Activated CD8-positive, alpha-beta memory T cell treated with anti-CD3 and anti-CD28 coated beads, Interleukin-2, amount 50 U/mL, for 24 hours (primary cell): ENCODE data around the gene RSPO1.

Source experiments
- DNase-seq: peaks from one replicate; pipeline ENCODE4 v3.0.0-alpha.2; 2020; ENCODE audit errors: extremely low read depth

RSPO1 gene

DNA sequence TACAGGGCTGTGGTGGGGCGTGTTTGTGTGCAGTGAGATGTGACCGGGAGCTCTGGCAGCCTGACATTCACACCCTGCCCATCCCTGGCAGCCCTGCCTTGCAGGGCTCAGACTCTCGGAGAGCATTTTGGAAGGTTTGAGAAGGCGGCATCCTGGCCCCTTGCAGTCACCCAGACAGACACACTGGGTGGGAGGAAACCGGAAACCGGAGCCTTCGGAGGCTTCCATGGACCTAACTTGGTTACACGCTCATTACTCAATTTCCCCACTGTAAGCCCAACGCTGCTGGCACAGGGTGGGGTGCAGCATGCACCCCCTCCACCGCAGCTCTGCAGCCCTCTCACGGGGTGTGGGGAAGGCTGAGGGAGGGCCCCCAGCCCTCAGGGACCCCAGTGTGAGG, 22.2 kb upstream of the RSPO1 start:
- no peak for DNase-seq

DNA sequence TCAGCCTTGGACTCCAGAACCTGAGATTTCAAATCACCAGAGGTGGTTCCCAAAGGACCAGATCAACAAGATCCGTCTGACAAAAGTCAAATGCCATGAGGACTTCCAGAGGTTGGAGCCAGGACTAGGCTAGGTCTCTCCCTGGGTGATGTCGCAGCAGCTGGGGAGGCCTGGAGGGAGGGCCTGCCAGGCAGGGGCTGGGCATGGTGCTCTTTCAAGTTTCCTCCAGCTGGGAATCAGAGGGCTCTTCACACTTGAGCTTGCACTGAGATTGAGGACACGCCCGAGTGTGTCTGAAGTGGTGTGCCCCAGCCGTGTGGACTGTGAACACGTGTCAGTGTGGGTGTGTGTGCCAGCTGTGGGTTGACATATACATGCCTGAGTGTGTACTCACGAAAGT, 21.3 kb upstream of the RSPO1 start:
- no peak for DNase-seq

DNA sequence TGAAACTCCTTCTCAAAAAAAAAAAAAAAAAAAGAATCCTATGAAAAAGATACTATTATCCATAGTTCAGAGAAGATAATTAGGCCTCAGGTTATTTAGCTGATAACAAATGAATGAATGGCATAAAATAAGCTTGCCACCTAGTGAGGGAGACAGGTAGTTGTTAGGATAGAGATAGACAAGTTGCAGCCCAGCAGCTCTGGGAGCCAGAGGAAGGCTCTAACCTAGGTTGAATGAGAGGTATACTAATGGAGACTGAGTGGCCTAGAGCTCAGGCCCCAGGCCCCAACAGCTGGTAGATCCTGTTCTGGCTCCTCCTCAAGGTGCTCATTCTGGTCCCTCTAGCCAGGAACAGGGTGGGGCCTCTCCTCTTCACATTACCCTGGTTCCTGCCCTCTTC, 20.6 kb upstream of the RSPO1 start:
- no peak for DNase-seq

DNA sequence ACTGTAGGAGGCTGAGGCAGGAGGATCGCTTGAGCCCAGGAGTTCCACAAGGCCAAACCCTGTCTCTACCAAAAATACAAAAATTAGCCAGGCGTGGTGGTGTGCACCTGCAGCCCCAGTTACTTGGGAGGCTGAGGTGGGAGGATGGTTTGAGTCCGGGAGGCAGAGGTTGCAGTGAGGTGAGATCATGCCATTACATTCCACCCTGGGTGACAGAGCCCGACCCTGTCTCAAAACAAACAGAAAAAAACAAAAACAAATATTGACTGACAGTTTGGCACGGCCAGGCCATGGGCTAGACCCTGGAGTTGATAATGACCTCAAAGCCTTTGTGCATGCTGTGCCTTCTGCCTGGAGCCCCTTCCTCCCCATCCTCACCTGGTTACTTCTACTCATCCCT, 19.2 kb upstream of the RSPO1 start:
- no peak for DNase-seq

DNA sequence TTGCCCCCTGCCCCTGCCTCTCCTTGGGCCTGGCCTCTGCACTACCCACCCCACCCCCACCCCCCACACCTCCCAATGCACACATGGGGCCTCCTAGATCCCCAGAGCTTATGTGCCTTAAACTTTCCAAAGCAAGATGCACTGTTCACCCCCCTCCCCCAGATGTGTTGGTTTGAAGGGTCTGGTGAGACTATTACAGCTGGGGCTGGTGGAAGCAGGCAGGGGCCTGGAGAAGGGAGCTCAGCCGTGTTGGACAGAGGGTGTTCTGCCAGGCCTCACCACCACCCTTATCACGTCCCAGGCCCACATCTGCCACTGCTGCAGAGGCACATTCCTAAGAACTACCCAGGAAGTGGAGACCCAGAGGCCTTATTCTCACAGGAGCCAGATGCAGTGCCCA, 18.3 kb upstream of the RSPO1 start:
- DNase-seq = no peak

DNA sequence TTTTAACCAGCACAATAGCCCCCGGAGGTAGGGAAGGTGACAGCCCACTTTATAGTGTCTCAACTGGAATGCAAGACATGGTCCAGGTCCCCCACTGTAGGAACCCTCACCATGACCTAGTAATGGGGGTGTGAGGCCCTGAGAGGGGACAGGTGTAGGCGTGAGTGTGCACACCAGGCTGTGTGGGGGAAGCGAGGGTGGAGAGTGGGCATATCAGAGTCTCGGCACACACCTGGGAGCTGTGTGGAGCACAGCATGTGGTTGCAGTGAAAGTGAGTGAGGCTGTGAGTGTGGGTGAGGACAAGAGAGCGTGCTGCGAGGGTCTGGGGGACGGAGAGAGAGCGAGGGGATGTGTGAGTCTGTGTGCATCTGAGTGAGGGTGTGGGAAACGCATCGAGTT, 17.1 kb upstream of the RSPO1 start:
- DNase-seq = no peak

DNA sequence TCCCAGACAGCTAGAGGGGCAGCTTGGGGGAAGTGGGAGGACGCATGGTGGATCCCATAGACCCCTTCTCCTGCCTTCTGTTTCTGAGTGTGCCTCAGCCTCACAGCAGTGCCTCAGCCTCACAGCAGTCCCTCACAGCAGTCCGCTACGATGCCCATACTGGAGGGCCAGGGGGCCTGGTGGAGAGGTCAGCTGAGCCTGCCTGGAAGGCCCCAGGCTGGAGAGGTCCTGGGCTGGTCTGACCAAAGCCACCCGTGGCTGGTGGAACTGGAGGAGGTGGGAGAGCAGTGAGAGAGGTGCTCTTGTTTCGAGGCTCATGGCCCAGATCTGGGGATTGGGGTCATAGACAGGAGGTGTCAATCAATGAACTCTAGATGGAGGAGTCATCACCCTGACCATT, 16.0 kb upstream of the RSPO1 start:
- DNase-seq = no peak

DNA sequence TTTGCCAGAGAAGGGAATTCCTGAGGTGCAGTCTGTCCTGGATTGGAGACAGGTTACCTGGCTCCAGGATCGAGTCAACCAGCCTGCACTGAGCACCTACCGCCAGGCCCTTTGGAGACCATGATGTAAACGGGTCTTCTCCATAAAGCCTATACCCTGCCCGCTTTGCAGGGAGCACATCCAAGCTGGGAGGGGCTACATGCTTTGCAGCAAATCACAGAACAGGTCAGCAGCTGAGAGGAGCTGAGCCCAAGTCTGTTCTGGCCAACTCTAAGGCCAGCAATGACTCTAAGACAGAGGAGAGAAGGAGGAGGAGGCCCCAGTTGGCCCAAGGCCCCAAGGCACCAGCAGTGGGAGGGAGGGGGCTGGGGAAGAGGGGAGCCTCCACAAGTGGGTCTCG, 15.5 kb upstream of the RSPO1 start:
- no peak for DNase-seq

DNA sequence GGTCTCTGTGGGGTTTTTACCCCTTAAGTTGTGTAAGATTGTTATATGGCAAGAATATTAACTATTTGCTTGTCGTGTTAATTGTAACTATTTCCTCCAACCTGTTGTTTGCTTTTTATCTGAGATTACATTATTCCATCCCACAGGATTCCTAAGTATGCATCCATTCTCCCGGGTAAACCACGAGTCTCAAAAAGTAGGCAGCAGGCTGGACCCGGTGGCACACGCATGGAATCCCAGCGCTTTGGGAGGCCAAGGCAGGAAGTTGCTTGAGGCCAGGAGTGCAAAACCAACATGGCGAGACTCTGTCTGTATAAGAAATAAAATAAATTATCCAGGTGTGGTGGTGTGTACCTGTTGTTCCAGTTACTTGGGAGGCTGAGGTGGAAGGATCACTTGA, 12.6 kb upstream of the RSPO1 start:
- DNase-seq = no peak

DNA sequence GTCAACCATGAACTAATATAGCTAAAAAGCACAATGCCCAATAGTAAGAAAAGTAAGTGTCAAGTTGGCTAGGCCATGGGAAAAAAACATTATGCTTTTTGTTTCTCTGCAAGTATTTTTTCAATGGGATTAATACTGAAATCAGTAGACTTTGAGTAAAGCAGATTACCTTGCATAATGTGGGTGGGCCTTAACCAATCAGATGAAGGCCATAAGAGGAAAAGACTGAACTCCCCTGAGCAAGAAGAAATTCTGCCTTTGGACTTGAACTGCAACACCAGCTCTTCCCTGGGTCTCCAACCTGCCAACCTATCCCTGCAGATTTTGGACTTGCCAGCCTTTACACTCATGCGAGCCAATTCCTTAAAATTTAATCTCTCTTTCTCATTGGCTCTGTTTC, 6.4 kb upstream of the RSPO1 start:
- DNase-seq = no peak

DNA sequence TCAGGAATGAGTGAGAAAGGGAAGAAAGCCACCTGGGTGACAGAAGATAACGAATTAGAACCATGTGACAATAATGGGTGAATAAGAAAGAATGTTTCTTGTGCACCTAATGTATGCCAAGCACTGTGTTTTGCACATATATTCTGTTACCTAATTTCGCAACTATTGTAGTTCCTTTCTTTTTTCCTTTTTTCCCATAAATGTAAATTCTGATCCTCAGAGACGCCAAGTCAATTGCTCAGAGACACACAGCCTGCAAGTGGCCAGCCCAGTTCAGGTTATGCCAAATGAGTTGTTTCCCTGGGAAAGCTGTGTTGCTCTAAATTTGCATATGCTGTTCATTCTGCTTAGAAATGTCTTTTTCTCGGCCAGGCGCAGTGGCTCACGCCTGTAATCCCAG, 1.7 kb upstream of the RSPO1 start:
- DNase-seq = no peak

DNA sequence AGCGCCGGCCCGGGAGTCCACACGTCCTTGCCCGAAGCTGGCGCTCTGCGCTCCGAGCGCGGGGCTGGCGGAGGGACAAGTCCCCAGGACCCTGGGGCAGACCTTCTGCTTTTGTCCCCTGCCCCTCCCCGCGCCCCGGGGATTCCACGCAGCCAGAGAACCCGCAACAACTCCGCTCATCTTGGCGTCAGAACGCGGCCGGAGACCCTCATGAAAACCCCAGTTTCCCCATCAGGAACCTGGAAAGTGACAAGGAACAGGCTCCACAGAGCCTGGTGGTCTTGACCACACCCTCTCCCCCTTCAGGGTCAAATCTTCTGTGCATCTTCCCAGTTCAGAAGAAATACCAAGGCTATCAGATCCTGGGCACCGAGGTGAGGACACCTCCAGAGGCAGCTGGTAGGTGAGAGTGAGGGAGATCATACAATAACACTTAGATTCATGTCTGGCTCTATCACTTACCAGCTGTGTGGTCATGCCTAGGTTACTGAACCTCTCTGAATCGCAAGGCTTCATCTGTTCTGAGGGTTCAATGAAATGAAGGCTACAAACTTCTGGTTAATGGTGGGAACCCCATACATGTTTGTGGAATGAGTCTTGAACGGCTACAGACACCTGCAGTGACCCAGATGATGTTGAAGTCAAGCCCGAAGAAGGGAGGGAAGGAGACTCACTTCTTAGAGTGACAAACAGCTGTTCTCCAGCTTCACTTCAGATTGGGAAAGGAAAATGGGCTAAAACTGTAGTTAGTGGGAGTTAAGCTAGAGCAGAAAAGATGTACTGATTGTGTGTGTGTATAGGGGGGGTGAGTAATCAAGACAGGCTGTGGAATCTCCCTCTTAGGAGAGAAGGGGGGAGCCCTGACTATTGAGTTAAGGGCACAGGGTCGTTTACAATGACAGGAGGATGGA, 555 bp upstream of the RSPO1 start:
- DNase-seq = no peak

DNA sequence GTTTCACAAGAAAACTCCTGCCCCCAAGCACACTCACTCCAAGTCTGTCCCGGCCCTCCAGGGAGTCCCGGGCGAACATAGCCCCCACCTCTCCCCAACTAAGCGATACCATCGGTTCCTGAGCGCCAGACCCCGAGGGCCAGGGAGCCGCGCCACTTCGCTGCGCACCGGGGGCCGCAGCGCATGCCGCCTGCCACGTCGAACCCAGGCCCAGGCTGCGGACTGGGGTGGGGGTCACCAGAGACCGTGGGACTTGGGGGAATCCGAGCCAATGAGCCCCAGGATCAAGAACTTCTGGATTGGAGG, 801 bp downstream of the RSPO1 start:
- DNase-seq = no peak

DNA sequence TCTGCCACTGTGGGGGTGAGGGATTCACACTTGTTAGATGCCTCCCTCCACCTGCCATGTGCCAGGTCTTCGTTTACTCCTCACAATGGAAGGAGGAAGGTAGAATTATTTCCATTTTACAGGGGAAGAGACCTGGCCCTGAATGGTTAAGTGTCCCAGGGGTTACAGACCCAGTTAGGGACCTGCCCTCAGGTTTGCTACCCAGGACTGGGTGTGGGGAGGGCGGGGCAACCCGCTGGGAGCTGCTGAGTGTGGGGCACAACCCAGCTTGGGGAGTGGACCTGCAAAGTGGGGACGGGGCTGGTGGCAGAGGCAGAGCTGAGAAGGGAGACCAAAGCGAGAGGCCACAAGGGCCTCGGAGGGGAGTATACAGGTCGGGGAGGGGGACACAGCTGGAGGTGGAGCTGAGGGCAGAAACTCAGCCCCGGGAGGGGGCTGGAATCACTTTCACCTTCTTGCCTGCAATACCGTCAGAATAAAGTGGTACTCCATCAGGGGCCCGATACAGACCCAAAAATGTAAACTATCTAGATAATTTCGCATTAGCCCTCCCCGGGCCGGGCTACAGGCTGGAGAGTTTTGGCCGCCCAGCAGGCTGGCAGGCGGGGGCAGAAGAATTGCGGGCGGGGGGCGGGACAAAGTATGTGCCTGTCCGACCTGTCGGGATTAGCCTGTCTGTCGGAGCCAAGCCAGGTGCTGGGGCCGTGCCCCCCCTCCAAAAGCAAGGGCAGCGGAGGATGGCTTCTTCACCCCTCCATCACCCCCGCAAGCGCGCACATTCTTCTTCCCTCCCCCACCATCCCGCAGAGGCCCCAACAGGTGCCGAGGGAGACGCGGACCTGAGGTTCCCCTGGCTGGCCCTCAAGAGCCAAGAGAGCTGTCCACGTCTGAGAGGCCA, 1.4 kb downstream of the RSPO1 start:
- DNase-seq = no peak

DNA sequence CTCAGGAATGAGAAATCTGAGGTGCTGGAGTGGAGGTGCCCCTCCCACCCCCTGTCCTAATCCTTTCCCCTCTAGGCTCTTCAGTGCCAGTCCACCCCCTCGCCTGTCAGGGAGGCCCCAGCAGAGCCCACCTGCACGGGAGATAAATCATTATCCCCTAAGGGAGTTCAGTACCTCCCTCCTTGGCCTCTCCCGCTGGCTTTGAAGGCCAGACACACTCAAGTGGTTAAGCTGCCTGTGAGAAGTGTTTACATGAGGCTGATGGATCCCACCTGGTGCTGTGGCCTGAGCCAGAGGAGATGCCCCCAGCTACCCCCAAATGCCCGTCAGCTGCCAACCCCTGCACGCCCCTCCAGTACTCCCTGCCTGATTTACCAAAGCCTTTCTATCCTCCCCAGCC, 3.7 kb downstream of the RSPO1 start:
- no peak for DNase-seq

DNA sequence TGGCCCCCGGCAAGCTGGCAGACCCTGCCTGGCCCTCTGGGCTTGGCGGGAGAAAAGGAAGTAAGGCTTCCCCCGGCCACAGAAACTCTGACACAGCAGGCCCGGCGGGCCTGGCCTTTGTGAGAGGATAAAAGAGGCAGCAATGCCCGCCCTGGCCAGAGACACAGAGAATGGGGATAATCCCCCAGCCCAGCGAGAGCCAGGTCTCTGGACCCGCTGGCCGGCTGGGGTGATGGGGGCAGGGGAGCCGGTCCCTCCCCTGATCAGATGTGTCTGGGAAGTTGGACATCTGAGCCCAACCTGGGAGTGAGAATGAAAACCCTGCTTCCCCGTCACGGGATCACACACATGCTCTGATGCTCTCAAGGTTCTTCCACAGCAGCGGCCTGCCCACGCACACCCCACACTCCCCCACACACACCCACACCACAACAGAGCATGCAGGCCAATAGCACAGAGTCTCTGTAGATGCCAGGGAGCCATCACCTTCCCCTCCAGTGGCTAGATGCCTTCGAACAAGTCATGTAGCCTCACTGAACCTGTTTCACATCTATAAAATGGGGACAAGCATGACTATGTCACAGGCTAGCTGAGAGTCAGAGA, 4.2 kb downstream of the RSPO1 start:
- no peak for DNase-seq

DNA sequence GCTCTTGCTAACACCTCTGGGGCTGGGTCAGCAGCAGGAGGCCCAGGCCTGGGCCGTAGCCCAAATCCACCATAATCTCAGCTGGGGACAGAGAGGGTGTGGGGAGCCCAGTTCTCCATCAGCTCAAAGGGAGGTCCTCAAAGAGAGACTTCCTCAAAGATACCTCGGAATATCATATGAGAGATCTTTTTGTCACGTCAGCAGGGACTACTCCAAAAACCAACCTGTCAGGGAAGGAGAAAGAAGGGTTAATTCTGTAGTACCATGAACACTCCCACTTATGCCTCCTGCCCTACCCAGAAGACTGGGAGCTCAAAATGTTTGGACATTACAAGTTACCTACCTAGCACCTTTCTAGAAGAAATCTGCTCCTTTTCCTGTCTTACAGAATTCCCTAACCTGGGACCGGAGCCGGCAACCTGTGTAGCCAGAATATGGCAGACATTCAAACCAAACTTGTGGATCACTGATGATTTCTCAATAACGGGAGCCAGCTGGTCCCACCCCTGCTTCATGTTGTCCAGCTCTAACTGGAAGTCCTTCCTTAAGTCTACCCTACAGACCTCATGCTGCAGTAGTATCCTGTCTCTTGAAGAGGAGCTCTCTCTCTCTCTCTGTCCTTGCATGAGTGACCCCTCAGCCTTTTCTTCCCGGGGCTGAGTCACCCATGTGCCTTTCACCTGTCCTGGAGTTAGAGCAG, 4.8 kb downstream of the RSPO1 start:
- no peak for DNase-seq

DNA sequence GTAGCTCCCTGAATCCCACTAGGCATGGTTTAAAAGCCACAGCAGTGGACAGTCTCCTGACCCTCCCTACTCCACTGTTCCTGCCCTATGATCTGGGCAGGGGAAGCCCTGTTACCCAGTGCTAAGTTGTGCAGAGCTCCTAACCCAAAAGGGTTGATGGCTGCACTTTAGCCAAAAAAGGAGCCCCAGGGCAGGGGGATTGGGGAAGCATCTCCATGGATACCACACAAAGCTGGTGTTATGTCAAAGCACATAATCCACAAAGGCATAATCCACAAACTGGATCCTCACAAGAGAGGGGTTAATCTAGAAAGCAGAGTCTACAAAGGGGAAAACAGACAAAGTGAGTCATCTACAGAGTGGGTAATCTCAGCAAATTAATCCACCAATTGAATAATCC, 5.7 kb downstream of the RSPO1 start:
- DNase-seq = no peak

DNA sequence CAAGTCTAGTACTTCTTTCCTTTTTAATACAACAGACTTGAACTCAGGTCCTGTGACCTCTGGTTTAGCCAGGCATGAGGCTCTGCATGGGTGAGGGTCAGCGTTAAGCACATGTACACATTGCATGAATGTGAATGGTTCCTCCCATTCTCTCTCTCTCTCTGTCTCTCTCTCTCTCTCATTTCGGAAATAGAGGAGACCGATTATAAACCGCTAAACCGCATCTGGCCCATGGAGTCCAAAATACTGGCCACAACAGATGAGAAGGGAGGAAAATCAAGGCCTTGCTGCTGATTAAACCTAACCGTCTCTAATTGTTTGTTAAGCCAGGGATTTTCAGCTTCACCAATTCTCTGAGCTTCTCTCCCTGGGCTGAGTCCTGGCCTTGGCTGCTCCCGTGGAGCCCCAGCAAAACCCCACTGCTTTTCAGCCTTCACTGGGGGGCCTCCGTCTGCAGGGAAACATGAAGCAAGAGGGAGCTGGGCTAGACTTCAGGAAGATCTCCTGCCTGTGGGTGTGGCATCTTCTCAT, 6.6 kb downstream of the RSPO1 start:
- DNase-seq = no peak

DNA sequence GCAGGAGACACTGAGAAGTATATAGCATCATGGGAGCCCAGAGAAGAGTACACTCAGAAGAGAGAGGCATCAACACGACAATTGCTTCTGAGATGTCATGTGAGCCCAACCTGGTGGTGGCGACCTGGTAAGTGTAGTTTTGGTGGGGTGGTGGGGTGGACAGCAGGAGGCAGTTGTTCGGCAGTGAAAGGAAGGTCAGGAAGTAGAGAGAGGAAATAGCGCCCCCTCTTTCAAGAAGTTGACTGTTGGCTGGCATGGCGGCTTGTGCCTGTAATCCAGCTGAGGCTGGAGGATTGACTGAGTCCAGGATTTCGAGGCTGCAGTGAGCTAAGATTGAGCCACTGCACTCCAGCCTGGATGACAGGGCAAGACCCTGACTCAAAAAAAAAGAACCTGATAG, 12.6 kb downstream of the RSPO1 start:
- no peak for DNase-seq

DNA sequence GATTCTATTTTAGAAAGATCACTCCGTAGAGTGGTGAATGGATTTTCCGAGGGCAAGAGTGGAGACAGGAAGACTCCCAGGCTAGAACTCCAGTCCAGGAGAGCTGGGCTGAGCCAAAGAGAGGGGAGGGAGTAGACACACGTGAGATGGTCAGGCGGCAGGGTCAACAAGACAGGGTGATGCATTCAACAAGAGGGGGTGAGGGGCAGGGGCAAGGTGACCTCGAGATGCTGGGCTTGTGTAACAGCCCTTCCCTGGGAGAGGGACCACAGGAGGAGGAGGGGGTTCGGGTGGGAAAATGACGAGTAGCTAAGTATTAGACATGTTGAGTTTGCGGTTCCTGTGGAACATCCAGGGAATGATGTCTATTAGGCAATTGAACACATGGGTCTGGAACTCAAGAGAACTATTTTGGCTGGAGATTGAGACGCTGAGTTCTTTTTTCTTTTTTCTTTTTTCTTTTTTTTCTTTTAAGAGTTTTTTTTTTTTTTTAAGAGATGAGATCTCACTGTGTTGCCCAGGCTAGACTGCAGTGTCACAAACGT, 13.3 kb downstream of the RSPO1 start:
- no peak for DNase-seq

DNA sequence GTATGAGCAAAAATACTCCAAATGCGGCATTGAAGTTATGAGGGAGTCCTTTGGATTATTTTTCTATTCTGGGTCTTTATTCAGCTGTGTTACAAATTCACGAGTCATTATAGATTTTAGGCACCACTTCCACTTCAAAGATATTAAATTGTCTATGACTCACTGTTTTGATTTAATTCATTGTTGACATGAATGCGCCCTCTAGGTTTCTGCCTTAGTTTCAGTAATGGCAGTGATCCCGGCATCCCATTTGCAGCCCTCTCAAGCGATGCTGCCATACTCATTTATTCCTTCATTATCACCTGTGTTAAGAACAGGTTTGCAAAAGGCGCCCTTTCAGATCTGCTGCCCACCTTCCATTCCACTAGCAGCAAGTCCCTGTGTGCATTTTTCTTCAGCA, 14.0 kb downstream of the RSPO1 start:
- no peak for DNase-seq
